ENCODE measurements around the gene PRR15.

PRR15 gene

DNA sequence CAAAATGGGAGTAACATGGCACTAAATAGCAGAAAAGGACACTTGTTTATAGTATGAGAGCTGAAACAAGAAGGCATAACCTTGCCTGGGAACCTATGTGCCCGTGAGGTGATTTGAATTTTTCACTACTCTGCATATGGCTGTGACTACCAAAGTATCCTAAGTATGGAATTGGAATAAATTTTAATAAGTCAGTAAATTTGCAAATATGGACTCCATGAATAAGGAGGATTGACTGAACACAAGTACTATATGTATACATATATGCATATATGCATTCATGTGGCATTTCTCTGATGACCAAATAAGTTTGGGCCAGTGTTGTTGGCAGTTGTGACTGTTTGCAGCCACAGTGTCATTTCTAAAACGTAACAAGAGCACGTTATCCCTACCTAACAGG lies 34.5 kb downstream of the PRR15 start:
- Histone ChIP-seq H3K4me1 (ENCODE audit: control insufficient read depth in 2 of 2, insufficient read depth in 1 of 2, low read depth in 1 of 2, low read length in 2 of 2) (no peaks in the 10 kb centered on the region), H3K4ac (ENCODE audit: low read length) (no peak overlapping the region), H3K27me3 (ENCODE audit: control insufficient read depth in 3 of 3, insufficient read depth in 3 of 3, low read depth in 1 of 3, low read length in 3 of 3) (no peaks in the 10 kb centered on the region), H3K9me3 (replicated peaks in 1 of 2; ENCODE audit: control insufficient read depth in 2 of 2, insufficient read depth in 1 of 2, low read depth in 1 of 2, low read length in 2 of 2) (no peaks in the 10 kb centered on the region), H2BK12ac (ENCODE audit: low read length) (no peak overlapping the region), H3K9ac (ENCODE audit: low read depth, low read length, poor library complexity) (no peak overlapping the region), H3K4me3 (ENCODE audit: low read length in 2 of 2) (no peak overlapping the region), H2BK120ac (ENCODE audit: low read depth, low read length) (no peak overlapping the region), H2BK5ac (ENCODE audit: low read length) (no peak overlapping the region), H2AK5ac (ENCODE audit: low read depth, low read length) (no peak overlapping the region), H3K18ac (ENCODE audit: low read length) (no peak overlapping the region), H3K23ac (ENCODE audit: low read depth, low read length, poor library complexity) (no peak overlapping the region), H3K36me3 (replicated peaks in 1 of 2; ENCODE audit: control insufficient read depth in 2 of 2, insufficient read depth in 2 of 2, low read length in 2 of 2) (no peaks in the 10 kb centered on the region), H3K14ac (ENCODE audit: low read length) (no peak overlapping the region), H3K4me2 (ENCODE audit: insufficient read depth, low read length, poor library complexity, severe bottlenecking) (no peak overlapping the region), H2AFZ (ENCODE audit: low read length) (no peak overlapping the region), H3K27ac (replicated peaks; ENCODE audit: low read length) (no peak overlapping the region), H4K91ac (ENCODE audit: low read depth, low read length, poor library complexity) (no peak overlapping the region), H2BK15ac (ENCODE audit: low read length) (no peak overlapping the region), H3K79me1 (ENCODE audit: low read depth, low read length) (no peaks in the 10 kb centered on the region), H4K8ac (ENCODE audit: low read depth, low read length) (no peak overlapping the region)
- no CpG with 5 or more reads among the region's 3 CpGs for WGBS, 2 donors (ENCODE audit: extremely low coverage in 2 of 2, insufficient read length in 2 of 2, insufficient replicate concordance in 1 of 2)
- DNase-seq (ENCODE audit: low spot score), result no peak

DNA sequence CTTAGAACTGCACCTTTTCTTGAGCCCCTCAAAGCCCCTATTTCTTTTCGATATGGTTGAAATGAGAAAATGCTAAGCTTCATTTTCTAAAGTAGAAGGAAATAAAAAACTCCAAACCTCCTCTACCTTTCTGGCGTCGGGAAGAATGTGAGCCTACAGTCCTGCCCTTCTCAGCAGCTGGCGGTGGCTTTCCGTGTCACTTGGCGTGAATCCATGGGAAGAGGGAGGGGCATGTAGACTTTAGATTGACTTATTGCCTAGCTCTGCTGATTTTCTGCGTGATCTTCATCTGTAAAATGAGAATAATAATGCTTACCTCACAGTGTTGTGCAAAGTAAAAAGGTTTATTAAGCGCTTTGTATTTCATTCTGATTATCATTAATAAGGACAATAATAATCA lies 35.0 kb downstream of the PRR15 start:
- Histone ChIP-seq H3K27me3 (ENCODE audit: control insufficient read depth in 3 of 3, insufficient read depth in 3 of 3, low read depth in 1 of 3, low read length in 3 of 3) (no peaks in the 10 kb centered on the region), H3K9ac (ENCODE audit: low read depth, low read length, poor library complexity) (no peak overlapping the region), H3K18ac (ENCODE audit: low read length) (no peak overlapping the region), H4K8ac (ENCODE audit: low read depth, low read length) (no peak overlapping the region), H3K23ac (ENCODE audit: low read depth, low read length, poor library complexity) (no peak overlapping the region), H2BK5ac (ENCODE audit: low read length) (no peak overlapping the region), H2AK5ac (ENCODE audit: low read depth, low read length) (no peak overlapping the region), H2AFZ (ENCODE audit: low read length) (no peak overlapping the region), H2BK12ac (ENCODE audit: low read length) (no peak overlapping the region), H3K4me1 (ENCODE audit: control insufficient read depth in 2 of 2, insufficient read depth in 1 of 2, low read depth in 1 of 2, low read length in 2 of 2) (no peaks in the 10 kb centered on the region), H3K79me1 (ENCODE audit: low read depth, low read length) (no peaks in the 10 kb centered on the region), H3K14ac (ENCODE audit: low read length) (no peak overlapping the region), H2BK15ac (ENCODE audit: low read length) (no peak overlapping the region), H3K4me2 (ENCODE audit: insufficient read depth, low read length, poor library complexity, severe bottlenecking) (no peak overlapping the region), H4K91ac (ENCODE audit: low read depth, low read length, poor library complexity) (no peak overlapping the region), H3K9me3 (replicated peaks in 1 of 2; ENCODE audit: control insufficient read depth in 2 of 2, insufficient read depth in 1 of 2, low read depth in 1 of 2, low read length in 2 of 2) (no peaks in the 10 kb centered on the region), H3K36me3 (replicated peaks in 1 of 2; ENCODE audit: control insufficient read depth in 2 of 2, insufficient read depth in 2 of 2, low read length in 2 of 2) (no peaks in the 10 kb centered on the region), H3K27ac (replicated peaks; ENCODE audit: low read length) (no peak overlapping the region), H3K4ac (ENCODE audit: low read length) (no peak overlapping the region), H2BK120ac (ENCODE audit: low read depth, low read length) (no peak overlapping the region), H3K4me3 (ENCODE audit: low read length in 2 of 2) (no peak overlapping the region)
- no CpG with 5 or more reads among the region's 8 CpGs for WGBS, 2 donors (ENCODE audit: extremely low coverage in 2 of 2, insufficient read length in 2 of 2, insufficient replicate concordance in 1 of 2)
- no peak for DNase-seq (ENCODE audit: low spot score)

DNA sequence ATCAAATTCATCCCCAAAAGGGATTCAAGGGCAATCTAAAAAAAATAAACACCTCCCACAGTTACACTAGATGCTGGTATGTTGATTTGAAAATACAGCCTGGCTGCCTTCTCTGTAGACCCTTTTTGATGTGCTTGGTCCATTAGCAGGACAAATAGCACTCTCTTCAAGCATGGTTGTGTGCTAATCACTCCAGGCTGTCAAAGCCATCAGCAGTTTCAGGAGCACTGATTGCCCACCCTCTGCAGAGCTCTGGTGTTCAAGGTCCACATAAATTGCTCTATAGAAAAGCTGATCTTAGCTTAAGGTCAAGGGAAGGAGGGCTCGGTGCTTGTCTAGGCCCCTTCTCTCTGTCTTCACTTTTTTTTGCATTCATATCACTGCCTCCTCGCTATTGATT lies 35.4 kb downstream of the PRR15 start:
- Histone ChIP-seq H2AK5ac (ENCODE audit: low read depth, low read length) (no peak overlapping the region), H3K27ac (replicated peaks; ENCODE audit: low read length) (no peak overlapping the region), H3K9ac (ENCODE audit: low read depth, low read length, poor library complexity) (no peak overlapping the region), H2BK120ac (ENCODE audit: low read depth, low read length) (no peak overlapping the region), H3K9me3 (replicated peaks in 1 of 2; ENCODE audit: control insufficient read depth in 2 of 2, insufficient read depth in 1 of 2, low read depth in 1 of 2, low read length in 2 of 2) (no peaks in the 10 kb centered on the region), H4K91ac (ENCODE audit: low read depth, low read length, poor library complexity) (no peak overlapping the region), H2AFZ (ENCODE audit: low read length) (no peak overlapping the region), H2BK5ac (ENCODE audit: low read length) (no peak overlapping the region), H3K4me3 (ENCODE audit: low read length in 2 of 2) (no peak overlapping the region), H3K79me1 (ENCODE audit: low read depth, low read length) (no peaks in the 10 kb centered on the region), H3K18ac (ENCODE audit: low read length) (no peak overlapping the region), H3K4me2 (ENCODE audit: insufficient read depth, low read length, poor library complexity, severe bottlenecking) (no peak overlapping the region), H4K8ac (ENCODE audit: low read depth, low read length) (no peak overlapping the region), H3K14ac (ENCODE audit: low read length) (no peak overlapping the region), H2BK12ac (ENCODE audit: low read length) (no peak overlapping the region), H3K23ac (ENCODE audit: low read depth, low read length, poor library complexity) (no peak overlapping the region), H3K4me1 (ENCODE audit: control insufficient read depth in 2 of 2, insufficient read depth in 1 of 2, low read depth in 1 of 2, low read length in 2 of 2) (no peaks in the 10 kb centered on the region), H3K4ac (ENCODE audit: low read length) (no peak overlapping the region), H3K36me3 (replicated peaks in 1 of 2; ENCODE audit: control insufficient read depth in 2 of 2, insufficient read depth in 2 of 2, low read length in 2 of 2) (no peaks in the 10 kb centered on the region), H2BK15ac (ENCODE audit: low read length) (no peak overlapping the region), H3K27me3 (ENCODE audit: control insufficient read depth in 3 of 3, insufficient read depth in 3 of 3, low read depth in 1 of 3, low read length in 3 of 3) (no peaks in the 10 kb centered on the region)
- DNase-seq (ENCODE audit: low spot score), result no peak
- WGBS, 2 donors (ENCODE audit: extremely low coverage in 2 of 2, insufficient read length in 2 of 2, insufficient replicate concordance in 1 of 2), result no CpG with 5 or more reads among the region's 2 CpGs

DNA sequence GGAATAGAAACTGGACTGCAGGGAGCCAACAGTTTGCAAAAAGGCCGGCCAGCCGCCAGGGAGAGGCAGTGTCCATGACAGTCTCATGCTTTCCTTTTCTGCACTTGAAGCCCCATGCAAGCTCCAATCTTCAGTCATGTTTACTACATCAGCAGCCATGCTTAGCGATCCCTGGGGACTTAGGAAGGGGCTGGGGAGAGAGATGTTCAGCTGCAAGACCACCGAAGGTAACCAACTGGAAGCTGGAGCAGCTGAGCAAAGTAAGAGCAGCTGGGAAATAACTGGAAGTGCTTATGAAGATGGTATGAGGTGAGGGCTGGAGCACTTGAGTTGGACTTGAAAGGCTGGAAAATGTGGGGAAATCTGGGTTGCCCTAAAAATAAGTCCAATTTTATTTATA lies 37.0 kb downstream of the PRR15 start:
- Histone ChIP-seq H3K27ac (replicated peaks; ENCODE audit: low read length) (no peak overlapping the region), H3K9me3 (replicated peaks in 1 of 2; ENCODE audit: control insufficient read depth in 2 of 2, insufficient read depth in 1 of 2, low read depth in 1 of 2, low read length in 2 of 2) (no peaks in the 10 kb centered on the region), H3K79me1 (ENCODE audit: low read depth, low read length) (no peaks in the 10 kb centered on the region), H3K4ac (ENCODE audit: low read length) (no peak overlapping the region), H3K4me2 (ENCODE audit: insufficient read depth, low read length, poor library complexity, severe bottlenecking) (no peak overlapping the region), H3K27me3 (ENCODE audit: control insufficient read depth in 3 of 3, insufficient read depth in 3 of 3, low read depth in 1 of 3, low read length in 3 of 3) (no peaks in the 10 kb centered on the region), H2BK12ac (ENCODE audit: low read length) (no peak overlapping the region), H4K8ac (ENCODE audit: low read depth, low read length) (no peak overlapping the region), H2BK120ac (ENCODE audit: low read depth, low read length) (no peak overlapping the region), H3K14ac (ENCODE audit: low read length) (no peak overlapping the region), H3K23ac (ENCODE audit: low read depth, low read length, poor library complexity) (no peak overlapping the region), H4K91ac (ENCODE audit: low read depth, low read length, poor library complexity) (no peak overlapping the region), H3K4me1 (ENCODE audit: control insufficient read depth in 2 of 2, insufficient read depth in 1 of 2, low read depth in 1 of 2, low read length in 2 of 2) (no peaks in the 10 kb centered on the region), H3K18ac (ENCODE audit: low read length) (no peak overlapping the region), H3K9ac (ENCODE audit: low read depth, low read length, poor library complexity) (no peak overlapping the region), H3K36me3 (replicated peaks in 1 of 2; ENCODE audit: control insufficient read depth in 2 of 2, insufficient read depth in 2 of 2, low read length in 2 of 2) (no peaks in the 10 kb centered on the region), H2AFZ (ENCODE audit: low read length) (no peak overlapping the region), H2BK15ac (ENCODE audit: low read length) (no peak overlapping the region), H3K4me3 (ENCODE audit: low read length in 2 of 2) (no peak overlapping the region), H2BK5ac (ENCODE audit: low read length) (no peak overlapping the region), H2AK5ac (ENCODE audit: low read depth, low read length) (no peak overlapping the region)
- DNase-seq (ENCODE audit: low spot score), result no peak
- WGBS, 2 donors (ENCODE audit: extremely low coverage in 2 of 2, insufficient read length in 2 of 2, insufficient replicate concordance in 1 of 2), result no CpG with 5 or more reads among the region's 4 CpGs
